IMR-90 (cell line): ENCODE data around the gene ZSCAN5C. TPM values are rescaled to one million over a fixed set of nuclear protein-coding genes. Genes with fewer than 3 reads are reported as not detected.

Experiments
- ATAC-seq: fragments of 200-7000 bp; cut with Tn5 transposase; 2 replicates; pipeline ENCODE4 v1.9.1; 2020; ENCODE audit warnings: low read depth, mild to moderate bottlenecking, moderate library complexity
- BruUV-seq: library from RNA; stranded (reverse); fragments of 400-500 nt; replicated peaks from 2 replicates; lab custom pipeline; 2021; lab: Mats Ljungman, UMichigan
- CTCF ChIA-PET: fragments of 300-600 bp; formaldehyde crosslinking; extraction: SDS; loops from one replicate; lab custom pipeline; 2021; ENCODE audit warnings: antibody characterized with exemption; lab: Yijun Ruan, JAX
- POLR2A ChIA-PET: fragments of 300-600 bp; sonication (Branson Sonifier 250); formaldehyde crosslinking; loops from one replicate; lab custom pipeline; 2022; ENCODE audit warnings: antibody characterized with exemption; ENCODE audit not compliant: unreplicated experiment; lab: Charles Lee
- DNase-seq: peaks from one replicate; pipeline ENCODE4 v3.0.0; 2013
- H2AFZ ChIP-seq: replicated peaks from 2 replicates; pipeline ENCODE3; 2013; ENCODE audit warnings: low read length, mild to moderate bottlenecking; ENCODE audit not compliant: poor library complexity
- H2AK5ac ChIP-seq: 2 replicates; pipeline ENCODE4 v1.6.1; 2013; ENCODE audit warnings: low read depth, low read length, inconsistent platforms
- H2AK9ac ChIP-seq: replicated peaks from 2 replicates; pipeline ENCODE3; 2013; ENCODE audit warnings: mild to moderate bottlenecking, low read depth, low read length, moderate library complexity; ENCODE audit not compliant: poor library complexity
- H2BK120ac ChIP-seq: 2 replicates; pipeline ENCODE4 v1.6.1; 2013; ENCODE audit warnings: low read depth, low read length, inconsistent platforms
- H2BK15ac ChIP-seq: 3 replicates; pipeline ENCODE4 v1.6.1; 2013; ENCODE audit warnings: low read depth, low read length, inconsistent platforms
- H2BK20ac ChIP-seq: 2 replicates; pipeline ENCODE4 v1.6.1; 2013; ENCODE audit warnings: low read depth, mild to moderate bottlenecking, inconsistent platforms, low read length, moderate library complexity
- H2BK5ac ChIP-seq: 2 replicates; pipeline ENCODE4 v1.6.1; 2013; ENCODE audit warnings: mild to moderate bottlenecking, low read depth, low read length, inconsistent platforms; ENCODE audit not compliant: poor library complexity, severe bottlenecking
- H3K14ac ChIP-seq: replicated peaks from 2 replicates; pipeline ENCODE4 v1.6.1; 2013; ENCODE audit warnings: low read depth, low read length, inconsistent platforms
- H3K18ac ChIP-seq: 2 replicates; pipeline ENCODE4 v1.6.1; 2013; ENCODE audit warnings: low read depth, low read length, control low read depth
- H3K23ac ChIP-seq: 2 replicates; pipeline ENCODE4 v1.6.1; 2013; ENCODE audit warnings: low read depth, low read length, inconsistent platforms
- H3K27ac ChIP-seq: 2 replicates; pipeline ENCODE4 v1.5.1; 2013; ENCODE audit warnings: mild to moderate bottlenecking, control low read depth, low read length; ENCODE audit not compliant: insufficient read depth
- H3K27me3 ChIP-seq: 2 replicates; pipeline ENCODE4 v1.6.1; 2013; ENCODE audit warnings: low read length; ENCODE audit not compliant: control insufficient read depth, insufficient read depth
- H3K36me3 ChIP-seq: 2 replicates; pipeline ENCODE4 v1.6.1; 2013; ENCODE audit warnings: low read length, mixed read lengths; ENCODE audit not compliant: control insufficient read depth, insufficient read depth
- H3K4ac ChIP-seq: 2 replicates; pipeline ENCODE4 v1.6.1; 2013; ENCODE audit warnings: low read depth, low read length, inconsistent platforms
- H3K4me1 ChIP-seq: 2 replicates; pipeline ENCODE4 v1.6.1; 2013; ENCODE audit warnings: low read length, mixed read lengths; ENCODE audit not compliant: control insufficient read depth, insufficient read depth
- H3K4me2 ChIP-seq: 2 replicates; pipeline ENCODE4 v1.6.1; 2013; ENCODE audit warnings: low read depth, mild to moderate bottlenecking, control low read depth, low read length, moderate library complexity
- H3K4me3 ChIP-seq: 2 replicates; pipeline ENCODE4 v1.5.1; 2013; ENCODE audit warnings: low read depth, mild to moderate bottlenecking, control low read depth, low read length, moderate library complexity; ENCODE audit not compliant: insufficient read depth
- H3K56ac ChIP-seq: 2 replicates; pipeline ENCODE4 v1.6.1; 2013; ENCODE audit warnings: low read length, inconsistent platforms; ENCODE audit not compliant: insufficient read depth; ENCODE audit errors: extremely low read depth
- H3K79me1 ChIP-seq, 2 experiments: 2 replicates each; pipeline ENCODE4 v1.6.1; 2013; ENCODE audit warnings: low read length in 2 of 2, inconsistent platforms in 1 of 2, low read depth in 1 of 2
- H3K9ac ChIP-seq: 2 replicates; pipeline ENCODE4 v1.6.1; 2013; ENCODE audit warnings: low read depth, low read length, control low read depth
- H3K9me1 ChIP-seq: 2 replicates; pipeline ENCODE4 v1.6.1; 2013; ENCODE audit warnings: low read length, inconsistent platforms; ENCODE audit not compliant: insufficient read depth
- H3K9me3 ChIP-seq: 2 replicates; pipeline ENCODE4 v1.6.1; 2013; ENCODE audit warnings: low read length; ENCODE audit not compliant: control insufficient read depth, insufficient read depth
- H4K20me1 ChIP-seq: 2 replicates; pipeline ENCODE4 v1.6.1; 2013; ENCODE audit warnings: low read length, inconsistent platforms; ENCODE audit not compliant: insufficient read depth
- H4K5ac ChIP-seq: 2 replicates; pipeline ENCODE4 v1.6.1; 2013; ENCODE audit warnings: mild to moderate bottlenecking, low read depth, low read length, control low read depth
- H4K8ac ChIP-seq, 2 experiments: 2 replicates each; pipeline ENCODE4 v1.6.1; 2013; ENCODE audit warnings: low read depth in 2 of 2, low read length in 2 of 2, control low read depth in 1 of 2, inconsistent platforms in 1 of 2
- H4K91ac ChIP-seq: 2 replicates; pipeline ENCODE4 v1.6.1; 2013; ENCODE audit warnings: low read depth, low read length, inconsistent platforms; ENCODE audit not compliant: insufficient read depth
- BHLHE40 ChIP-seq: fragments of 150-350 bp; IDR thresholded peaks from 2 replicates; pipeline ENCODE4 v1.6.1; 2016; ENCODE audit warnings: mild to moderate bottlenecking, low read depth, low read length
- CEBPB ChIP-seq: IDR thresholded peaks from 2 replicates; pipeline ENCODE4 v1.6.1; 2012; ENCODE audit warnings: low read depth, low read length, improper control_type of control experiment
- CHD1 ChIP-seq: IDR thresholded peaks from 2 replicates; pipeline ENCODE4 v1.6.1; 2012; ENCODE audit warnings: low read depth, low read length, improper control_type of control experiment
- FOS ChIP-seq: fragments of 150-350 bp; IDR thresholded peaks from 2 replicates; pipeline ENCODE4 v1.6.1; 2016; ENCODE audit warnings: low read depth, low read length
- MAFK ChIP-seq: IDR thresholded peaks from 2 replicates; pipeline ENCODE4 v1.6.1; 2012; ENCODE audit warnings: low read depth, low read length, improper control_type of control experiment
- MAZ ChIP-seq: IDR thresholded peaks from 2 replicates; pipeline ENCODE4 v1.6.1; 2012; ENCODE audit warnings: low read depth, mild to moderate bottlenecking, low read length, improper control_type of control experiment, moderate library complexity, borderline replicate concordance
- MXI1 ChIP-seq: IDR thresholded peaks from 2 replicates; pipeline ENCODE4 v1.6.1; 2012; ENCODE audit warnings: low read depth, mild to moderate bottlenecking, low read length, moderate library complexity, borderline replicate concordance
- NFE2L2 ChIP-seq: fragments of 150-350 bp; IDR thresholded peaks from 2 replicates; pipeline ENCODE4 v1.6.1; 2016; ENCODE audit warnings: low read depth, mild to moderate bottlenecking, low read length
- POLR2A ChIP-seq: IDR thresholded peaks from 2 replicates; pipeline ENCODE4 v1.6.1; 2012; ENCODE audit warnings: mild to moderate bottlenecking, low read depth, low read length
- RAD21 ChIP-seq: IDR thresholded peaks from 2 replicates; pipeline ENCODE4 v1.6.1; 2012; ENCODE audit warnings: low read length, improper control_type of control experiment
- RCOR1 ChIP-seq: IDR thresholded peaks from 2 replicates; pipeline ENCODE4 v1.6.1; 2012; ENCODE audit warnings: mild to moderate bottlenecking, low read length, improper control_type of control experiment; ENCODE audit not compliant: insufficient replicate concordance
- RFX5 ChIP-seq: IDR thresholded peaks from 2 replicates; pipeline ENCODE4 v1.8.0; 2012; ENCODE audit warnings: low read depth, mild to moderate bottlenecking, low read length, moderate library complexity
- SMC3 ChIP-seq: fragments of 150-350 bp; IDR thresholded peaks from 2 replicates; pipeline ENCODE4 v1.6.1; 2016; ENCODE audit warnings: low read depth, mild to moderate bottlenecking, antibody characterized with exemption, low read length, moderate library complexity
- WGBS, 2 experiments: methylation state at CpG; one replicate each; pipeline versions ENCODE4 v1.1.5 to v1.1.7; 2013; ENCODE audit warnings: missing lambda C conversion rate in 2 of 2; ENCODE audit not compliant: insufficient read length in 1 of 2; ENCODE audit errors: extremely low coverage in 2 of 2; 5-methylcytosine and 5-hydroxymethylcytosine counted together
- dilution Hi-C: fragments of 300-500 bp; cut with HindIII; formaldehyde crosslinking; loops from one replicate; pipeline ENCODE4 v1.14.3; 2018; ENCODE audit warnings: low sequenced_read_pairs; ENCODE audit not compliant: unreplicated experiment
- in situ Hi-C: fragments of 300-500 bp; cut with MboI; formaldehyde crosslinking; loops from 3 replicates; pipeline ENCODE4 v1.14.3; 2019; ENCODE audit warnings: low sequenced_read_pairs, inconsistent platforms, mixed read lengths
- intact Hi-C: fragments of 100-400 bp; cut with micrococcal nuclease; formaldehyde crosslinking; loops from 2 replicates; pipeline ENCODE4 v1.10.0; 2022
- polyA plus RNA-seq, 3 experiments: library from polyadenylated mRNA; depleted of rRNA; stranded (reverse); fragments of >200 nt; gene quantifications; 2 replicates each; pipeline ENCODE4 v1.2.3, GENCODE V29; 2012; ENCODE audit warnings: low replicate concordance in 1 of 3
- total RNA-seq: library from RNA; depleted of rRNA; stranded (reverse); fragments of >200 nt; gene quantifications from 2 replicates; pipeline ENCODE4 v1.2.3, GENCODE V29; 2012
- TF ChIP-seq, protein P1 (sequence below): fragments of 150-350 bp; IDR thresholded peaks from 2 replicates; pipeline ENCODE4 v1.6.1; 2016; ENCODE audit warnings: low read depth, mild to moderate bottlenecking, low read length, moderate library complexity, borderline replicate concordance
- TF ChIP-seq, protein P2 (sequence below): fragments of 150-350 bp; IDR thresholded peaks from 2 replicates; pipeline ENCODE4 v1.6.1; 2017; ENCODE audit warnings: mild to moderate bottlenecking, antibody characterized with exemption, low read length, low read depth
- TF ChIP-seq, protein P3 (sequence below): conservative IDR thresholded peaks from 2 replicates; pipeline ENCODE4 v1.5.1; 2012; ENCODE audit warnings: mild to moderate bottlenecking, low read depth, low read length, improper control_type of control experiment

The ZSCAN5C gene
- total and polyA plus RNA-seq, 2 of the 4 experiments (the other 2 are of a cell fraction): not detected

DNA sequence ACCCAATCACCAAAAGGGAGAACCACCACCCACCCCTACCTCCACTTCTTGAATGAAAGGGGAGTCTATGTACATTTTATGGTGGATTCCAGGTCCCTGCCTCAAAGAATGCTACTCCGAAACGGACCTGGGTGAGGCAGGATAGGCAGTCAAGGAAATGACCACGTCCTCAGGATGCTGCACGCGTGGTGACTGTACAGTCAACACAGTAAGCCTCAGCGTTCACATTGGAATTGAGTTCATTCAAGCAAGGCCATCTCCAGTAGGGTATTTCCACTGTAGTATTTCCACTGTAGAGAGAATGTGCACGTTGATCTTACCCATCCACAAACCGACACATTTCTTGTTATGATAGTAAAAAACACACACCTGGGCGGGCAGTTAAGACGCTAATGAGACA lies 16.9 kb downstream of the ZSCAN5C start:
- Histone ChIP-seq H4K20me1 (no peaks in the 10 kb centered on the region), H3K27ac (no peak overlapping the region), H2BK20ac (no peak overlapping the region), H3K9ac (no peak overlapping the region), H3K9me3 (peaks cover 6% of the 10 kb centered on the region; the same call in 1 of the 2 replicates), H3K4ac (no peak overlapping the region), H3K4me3 (no peak overlapping the region), H2AK9ac (no peak overlapping the region), H3K23ac (no peak overlapping the region), H2BK120ac (no peak overlapping the region), H3K56ac (no peak overlapping the region), H4K5ac (no peak overlapping the region), H4K8ac (no peak overlapping the region), H2BK5ac (no peak overlapping the region), H3K14ac (no peak overlapping the region), H4K91ac (no peak overlapping the region), H2AFZ (peak overlapping the region; percentile 67), H3K18ac (no peak overlapping the region), H3K4me1 (no peaks in the 10 kb centered on the region), H2BK15ac (no peak overlapping the region), H3K36me3 (no peaks in the 10 kb centered on the region), H2AK5ac (no peak overlapping the region), H3K27me3 (no peaks in the 10 kb centered on the region), H3K4me2 (no peak overlapping the region), H3K9me1 (no peaks in the 10 kb centered on the region), H3K79me1 (no peaks in the 10 kb centered on the region)
- POLR2A ChIA-PET: no interaction called here
- intact Hi-C loops (no loop called here), dilution Hi-C loops (no loop called here), in situ Hi-C loops (no loop called here)
- CTCF ChIA-PET: no interaction called here
- TF ChIP-seq FOS (no peak), MAFK (no peak), BHLHE40 (no peak), MAZ (no peak), CEBPB (no peak), RAD21 (no peak), NFE2L2 (no peak), SMC3 (no peak), POLR2A (no peak), RFX5 (no peak), MXI1 (no peak), RCOR1 (no peak), CHD1 (no peak)
- TF ChIP-seq, protein P1, sequence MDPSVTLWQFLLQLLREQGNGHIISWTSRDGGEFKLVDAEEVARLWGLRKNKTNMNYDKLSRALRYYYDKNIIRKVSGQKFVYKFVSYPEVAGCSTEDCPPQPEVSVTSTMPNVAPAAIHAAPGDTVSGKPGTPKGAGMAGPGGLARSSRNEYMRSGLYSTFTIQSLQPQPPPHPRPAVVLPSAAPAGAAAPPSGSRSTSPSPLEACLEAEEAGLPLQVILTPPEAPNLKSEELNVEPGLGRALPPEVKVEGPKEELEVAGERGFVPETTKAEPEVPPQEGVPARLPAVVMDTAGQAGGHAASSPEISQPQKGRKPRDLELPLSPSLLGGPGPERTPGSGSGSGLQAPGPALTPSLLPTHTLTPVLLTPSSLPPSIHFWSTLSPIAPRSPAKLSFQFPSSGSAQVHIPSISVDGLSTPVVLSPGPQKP: no peak
- TF ChIP-seq, protein P2, sequence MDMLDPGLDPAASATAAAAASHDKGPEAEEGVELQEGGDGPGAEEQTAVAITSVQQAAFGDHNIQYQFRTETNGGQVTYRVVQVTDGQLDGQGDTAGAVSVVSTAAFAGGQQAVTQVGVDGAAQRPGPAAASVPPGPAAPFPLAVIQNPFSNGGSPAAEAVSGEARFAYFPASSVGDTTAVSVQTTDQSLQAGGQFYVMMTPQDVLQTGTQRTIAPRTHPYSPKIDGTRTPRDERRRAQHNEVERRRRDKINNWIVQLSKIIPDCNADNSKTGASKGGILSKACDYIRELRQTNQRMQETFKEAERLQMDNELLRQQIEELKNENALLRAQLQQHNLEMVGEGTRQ: no peak
- TF ChIP-seq, protein P3, sequence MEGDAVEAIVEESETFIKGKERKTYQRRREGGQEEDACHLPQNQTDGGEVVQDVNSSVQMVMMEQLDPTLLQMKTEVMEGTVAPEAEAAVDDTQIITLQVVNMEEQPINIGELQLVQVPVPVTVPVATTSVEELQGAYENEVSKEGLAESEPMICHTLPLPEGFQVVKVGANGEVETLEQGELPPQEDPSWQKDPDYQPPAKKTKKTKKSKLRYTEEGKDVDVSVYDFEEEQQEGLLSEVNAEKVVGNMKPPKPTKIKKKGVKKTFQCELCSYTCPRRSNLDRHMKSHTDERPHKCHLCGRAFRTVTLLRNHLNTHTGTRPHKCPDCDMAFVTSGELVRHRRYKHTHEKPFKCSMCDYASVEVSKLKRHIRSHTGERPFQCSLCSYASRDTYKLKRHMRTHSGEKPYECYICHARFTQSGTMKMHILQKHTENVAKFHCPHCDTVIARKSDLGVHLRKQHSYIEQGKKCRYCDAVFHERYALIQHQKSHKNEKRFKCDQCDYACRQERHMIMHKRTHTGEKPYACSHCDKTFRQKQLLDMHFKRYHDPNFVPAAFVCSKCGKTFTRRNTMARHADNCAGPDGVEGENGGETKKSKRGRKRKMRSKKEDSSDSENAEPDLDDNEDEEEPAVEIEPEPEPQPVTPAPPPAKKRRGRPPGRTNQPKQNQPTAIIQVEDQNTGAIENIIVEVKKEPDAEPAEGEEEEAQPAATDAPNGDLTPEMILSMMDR: no peak
- WGBS, 2 experiments: 91% methylated on average over 8 of the region's 10 CpGs; no CpG with 5 or more reads in 1 of the 2 experiments
- DNase-seq (no peak), ATAC-seq (no peak)
- BruUV-seq: no TSS peak
